GM12878 (cell line): Measurements from ENCODE around the gene KRTAP5-8.
"Not testable (repeated sequence)": the region's sequence is repeated elsewhere in the genome, so short reads cannot be mapped to it uniquely, and the experiment has no call there.

Experiments used
- NBN ChIP-seq: fragments of 450-650 bp; IDR thresholded peaks from 2 replicates; pipeline ENCODE4 v1.6.1; 2016
- POLR2A ChIP-seq: IDR thresholded peaks from 2 replicates; pipeline ENCODE4 v1.6.1; 2011; ENCODE audit warnings: low read depth, mild to moderate bottlenecking, low read length
- POLR2AphosphoS5 ChIP-seq: IDR thresholded peaks from 2 replicates; pipeline ENCODE4 v1.6.1; 2011; ENCODE audit warnings: mild to moderate bottlenecking, low read length, inconsistent platforms
- SIN3A ChIP-seq: IDR thresholded peaks from 2 replicates; pipeline ENCODE4 v1.6.1; 2012; ENCODE audit warnings: low read depth, low read length, improper control_type of control experiment
- ZNF207 ChIP-seq: fragments of 450-650 bp; IDR thresholded peaks from 2 replicates; pipeline ENCODE4 v1.6.1; 2014; ENCODE audit warnings: antibody characterized with exemption, mild to moderate bottlenecking, borderline replicate concordance
- TF ChIP-seq, protein P1 (sequence below), 3 experiments: IDR thresholded peaks in 2 of 3; conservative IDR thresholded peaks in 1 of 3; 2 replicates each; pipeline ENCODE4 v1.5.1; 2011; ENCODE audit warnings: low read depth in 3 of 3, low read length in 3 of 3, mild to moderate bottlenecking in 3 of 3, control low read depth in 2 of 3, moderate library complexity in 2 of 3, inconsistent platforms in 1 of 3, mixed read lengths in 1 of 3; ENCODE audit not compliant: control insufficient read depth in 2 of 3, insufficient read depth in 1 of 3; ENCODE audit errors: extremely low read depth in 1 of 3
- TF ChIP-seq, protein P2 (sequence below): IDR thresholded peaks from 2 replicates; pipeline ENCODE4 v1.6.1; 2012; ENCODE audit warnings: low read depth, low read length, improper control_type of control experiment

DNA sequence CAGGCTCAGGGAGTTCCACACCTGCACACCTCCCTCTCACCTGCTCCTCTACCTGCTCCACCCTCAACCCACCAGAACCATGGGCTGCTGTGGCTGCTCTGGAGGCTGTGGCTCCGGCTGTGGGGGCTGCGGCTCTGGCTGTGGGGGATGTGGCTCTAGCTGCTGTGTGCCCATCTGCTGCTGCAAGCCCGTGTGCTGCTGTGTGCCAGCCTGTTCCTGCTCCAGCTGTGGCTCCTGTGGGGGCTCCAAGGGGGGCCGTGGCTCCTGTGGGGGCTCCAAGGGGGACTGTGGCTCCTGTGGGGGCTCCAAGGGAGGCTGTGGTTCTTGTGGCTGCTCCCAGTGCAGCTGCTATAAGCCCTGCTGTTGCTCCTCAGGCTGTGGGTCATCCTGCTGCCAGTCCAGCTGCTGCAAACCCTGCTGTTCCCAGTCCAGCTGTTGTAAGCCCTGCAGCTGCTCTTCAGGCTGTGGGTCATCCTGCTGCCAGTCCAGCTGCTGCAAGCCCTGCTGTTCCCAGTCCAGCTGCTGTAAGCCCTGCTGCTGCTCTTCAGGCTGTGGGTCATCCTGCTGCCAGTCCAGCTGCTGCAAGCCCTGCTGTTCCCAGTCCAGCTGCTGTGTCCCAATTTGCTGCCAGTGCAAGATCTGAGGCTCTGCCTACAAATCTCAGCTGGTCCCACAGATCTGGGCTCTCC is at the start of gene KRTAP5-8:
- not testable (repeated sequence) for TF ChIP-seq SIN3A, POLR2AphosphoS5, POLR2A, NBN, ZNF207
- TF ChIP-seq, protein P1, sequence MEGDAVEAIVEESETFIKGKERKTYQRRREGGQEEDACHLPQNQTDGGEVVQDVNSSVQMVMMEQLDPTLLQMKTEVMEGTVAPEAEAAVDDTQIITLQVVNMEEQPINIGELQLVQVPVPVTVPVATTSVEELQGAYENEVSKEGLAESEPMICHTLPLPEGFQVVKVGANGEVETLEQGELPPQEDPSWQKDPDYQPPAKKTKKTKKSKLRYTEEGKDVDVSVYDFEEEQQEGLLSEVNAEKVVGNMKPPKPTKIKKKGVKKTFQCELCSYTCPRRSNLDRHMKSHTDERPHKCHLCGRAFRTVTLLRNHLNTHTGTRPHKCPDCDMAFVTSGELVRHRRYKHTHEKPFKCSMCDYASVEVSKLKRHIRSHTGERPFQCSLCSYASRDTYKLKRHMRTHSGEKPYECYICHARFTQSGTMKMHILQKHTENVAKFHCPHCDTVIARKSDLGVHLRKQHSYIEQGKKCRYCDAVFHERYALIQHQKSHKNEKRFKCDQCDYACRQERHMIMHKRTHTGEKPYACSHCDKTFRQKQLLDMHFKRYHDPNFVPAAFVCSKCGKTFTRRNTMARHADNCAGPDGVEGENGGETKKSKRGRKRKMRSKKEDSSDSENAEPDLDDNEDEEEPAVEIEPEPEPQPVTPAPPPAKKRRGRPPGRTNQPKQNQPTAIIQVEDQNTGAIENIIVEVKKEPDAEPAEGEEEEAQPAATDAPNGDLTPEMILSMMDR (IDR thresholded peaks at IDR 0.05 in 2 of 3, conservative IDR thresholded peaks at IDR 0.05 in 1 of 3; ENCODE audit: control insufficient read depth in 2 of 3, extremely low read depth in 1 of 3, insufficient read depth in 1 of 3, low read depth in 3 of 3, low read length in 3 of 3): not testable (repeated sequence)
- TF ChIP-seq, protein P2, sequence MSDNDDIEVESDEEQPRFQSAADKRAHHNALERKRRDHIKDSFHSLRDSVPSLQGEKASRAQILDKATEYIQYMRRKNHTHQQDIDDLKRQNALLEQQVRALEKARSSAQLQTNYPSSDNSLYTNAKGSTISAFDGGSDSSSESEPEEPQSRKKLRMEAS: not testable (repeated sequence)
